ENCODE data around the gene TSHZ3.

DNA sequence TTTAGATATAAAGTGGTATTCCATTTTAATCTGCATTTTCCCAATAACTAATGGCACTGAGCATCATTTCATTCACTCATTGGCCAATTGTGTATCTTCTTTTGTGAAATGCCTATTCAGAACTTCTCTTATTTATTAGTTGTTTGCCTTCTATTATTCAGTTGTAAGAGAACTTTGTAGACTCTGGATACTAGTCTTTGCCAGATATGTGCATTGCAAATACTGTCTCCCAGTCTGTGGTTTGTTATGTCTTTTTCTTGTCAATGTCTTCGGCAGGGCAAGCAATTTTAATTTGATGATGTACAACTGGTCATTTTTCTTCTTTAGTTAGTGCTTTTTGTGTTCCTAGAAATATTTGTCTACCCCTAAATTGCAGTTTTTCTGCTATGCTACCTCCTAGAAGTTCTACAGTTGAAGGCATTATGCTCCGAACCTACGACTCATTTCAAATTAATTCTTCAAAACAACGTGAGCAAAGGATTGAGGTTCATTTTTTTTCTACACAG, 115.9 kb downstream of the TSHZ3 start:
- TF ChIP-seq, protein P1, sequence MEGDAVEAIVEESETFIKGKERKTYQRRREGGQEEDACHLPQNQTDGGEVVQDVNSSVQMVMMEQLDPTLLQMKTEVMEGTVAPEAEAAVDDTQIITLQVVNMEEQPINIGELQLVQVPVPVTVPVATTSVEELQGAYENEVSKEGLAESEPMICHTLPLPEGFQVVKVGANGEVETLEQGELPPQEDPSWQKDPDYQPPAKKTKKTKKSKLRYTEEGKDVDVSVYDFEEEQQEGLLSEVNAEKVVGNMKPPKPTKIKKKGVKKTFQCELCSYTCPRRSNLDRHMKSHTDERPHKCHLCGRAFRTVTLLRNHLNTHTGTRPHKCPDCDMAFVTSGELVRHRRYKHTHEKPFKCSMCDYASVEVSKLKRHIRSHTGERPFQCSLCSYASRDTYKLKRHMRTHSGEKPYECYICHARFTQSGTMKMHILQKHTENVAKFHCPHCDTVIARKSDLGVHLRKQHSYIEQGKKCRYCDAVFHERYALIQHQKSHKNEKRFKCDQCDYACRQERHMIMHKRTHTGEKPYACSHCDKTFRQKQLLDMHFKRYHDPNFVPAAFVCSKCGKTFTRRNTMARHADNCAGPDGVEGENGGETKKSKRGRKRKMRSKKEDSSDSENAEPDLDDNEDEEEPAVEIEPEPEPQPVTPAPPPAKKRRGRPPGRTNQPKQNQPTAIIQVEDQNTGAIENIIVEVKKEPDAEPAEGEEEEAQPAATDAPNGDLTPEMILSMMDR (IDR thresholded peaks at IDR 0.05): no peak
- TF ChIP-seq POLR2A (IDR thresholded peaks at IDR 0.05) (no peak), EP300 (IDR thresholded peaks at IDR 0.05) (no peak)

All from sigmoid colon (tissue), 4 donors.